Activated naive CD4-positive, alpha-beta T cell treated with anti-CD3 and anti-CD28 coated beads for 36 hours (primary cell): ENCODE measurements around the gene DCUN1D1. TPM values are rescaled to one million over a fixed set of nuclear protein-coding genes. Genes with fewer than 3 reads are reported as not detected.

Source experiments
- CTCF ChIA-PET: fragments of 350-600 bp; sonication (Branson Sonifier 250); formaldehyde crosslinking; loops from one replicate; lab custom pipeline; 2021; ENCODE audit warnings: antibody characterized with exemption; lab: Charles Lee
- DNase-seq: peaks from one replicate; pipeline ENCODE4 v3.0.0-alpha.2; 2020
- H3K27ac Mint-ChIP-seq: one replicate; pipeline ENCODE4 v1.8.0; 2021; ENCODE audit warnings: mild to moderate bottlenecking, mixed read lengths
- H3K27me3 Mint-ChIP-seq: one replicate; pipeline ENCODE4 v1.8.0; 2021; ENCODE audit warnings: low read depth, mixed read lengths
- H3K36me3 Mint-ChIP-seq: one replicate; pipeline ENCODE4 v1.8.0; 2021; ENCODE audit warnings: low read depth, mixed read lengths
- H3K4me1 Mint-ChIP-seq: one replicate; pipeline ENCODE4 v1.8.0; 2021; ENCODE audit warnings: low read depth, mixed read lengths
- H3K4me3 Mint-ChIP-seq: one replicate; pipeline ENCODE4 v1.8.0; 2021; ENCODE audit warnings: mild to moderate bottlenecking, moderate library complexity, mixed read lengths
- H3K9me3 Mint-ChIP-seq: one replicate; pipeline ENCODE4 v1.8.0; 2021; ENCODE audit warnings: mixed read lengths
- intact Hi-C: fragments of 100-400 bp; cut with micrococcal nuclease; formaldehyde crosslinking; loops from one replicate; pipeline ENCODE4 v1.15.1; 2023
- total RNA-seq, 2 experiments: library from RNA; stranded (reverse); gene quantifications; one replicate each; pipeline ENCODE4 v1.2.3, GENCODE V29; 2021

DCUN1D1 gene
- total RNA-seq, 2 experiments from 2014 or later: 38.4 to 40.5 TPM

GRCh38 chr3:182905623-182906022 is 74.7 kb downstream of the DCUN1D1 start:
- H3K27ac Mint-ChIP-seq: peak overlapping the region; percentile 3
- H3K36me3 Mint-ChIP-seq: peaks cover 3% of the 10 kb centered on the region
- no peak for DNase-seq
- H3K4me3 Mint-ChIP-seq: no peak overlapping the region
- H3K27me3 Mint-ChIP-seq: no peaks in the 10 kb centered on the region
- H3K9me3 Mint-ChIP-seq: no peaks in the 10 kb centered on the region
- peaks cover 13% of the 10 kb centered on the region for H3K4me1 Mint-ChIP-seq
- CTCF ChIA-PET: no interaction called here
- intact Hi-C loops: no loop called here

- no peaks in the 10 kb centered on the region for H3K27me3 Mint-ChIP-seq
- intact Hi-C loops: no loop called here
- H3K4me1 Mint-ChIP-seq: peaks cover 2% of the 10 kb centered on the region
- H3K27ac Mint-ChIP-seq: no peak overlapping the region
- CTCF ChIA-PET: interaction anchor here (0.6 to 0.7 kb wide), 2 partner anchors 101 to 1956 kb away, joined by 3 to 4 read pairs; no protein-coding TSS in a partner anchor
- H3K9me3 Mint-ChIP-seq: no peaks in the 10 kb centered on the region
- peaks cover 9% of the 10 kb centered on the region for H3K36me3 Mint-ChIP-seq
- no peak overlapping the region for H3K4me3 Mint-ChIP-seq
- no peak for DNase-seq
Measured at GRCh38 chr3:182904164-182904563, 76.2 kb downstream of the DCUN1D1 start.

- H3K27me3 Mint-ChIP-seq: no peaks in the 10 kb centered on the region
- no peak overlapping the region for H3K27ac Mint-ChIP-seq
- DNase-seq: no peak
- CTCF ChIA-PET: interaction anchor here (1.2 to 1.3 kb wide), 2 partner anchors 9 to 14 kb away, joined by 4 to 5 read pairs; no protein-coding TSS in a partner anchor
- H3K36me3 Mint-ChIP-seq: peaks cover 9% of the 10 kb centered on the region
- intact Hi-C loops: no loop called here
- no peaks in the 10 kb centered on the region for H3K9me3 Mint-ChIP-seq
- H3K4me3 Mint-ChIP-seq: no peak overlapping the region
- H3K4me1 Mint-ChIP-seq: no peaks in the 10 kb centered on the region
Measured at GRCh38 chr3:182902236-182902635, 78.1 kb downstream of the DCUN1D1 start.

DNA sequence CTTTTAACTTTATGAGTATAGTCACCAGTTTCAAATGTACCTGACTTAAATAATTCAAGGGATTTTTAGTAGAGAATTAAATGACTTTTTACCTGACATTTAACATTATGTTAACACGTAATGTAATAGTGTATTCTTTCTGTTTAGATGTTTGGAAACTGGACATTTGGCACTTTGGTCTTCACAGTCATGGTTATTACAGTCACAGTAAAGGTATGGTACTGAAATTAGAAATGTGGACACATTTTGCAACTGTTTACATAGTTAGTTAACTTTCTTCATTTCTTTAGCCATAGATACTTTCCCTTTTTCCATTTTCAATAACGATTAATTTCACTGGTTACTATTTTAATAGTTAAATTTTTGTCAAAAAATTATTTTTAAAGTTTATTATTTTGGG is 83.8 kb downstream of the DCUN1D1 start:
- H3K4me1 Mint-ChIP-seq: no peaks in the 10 kb centered on the region
- H3K27ac Mint-ChIP-seq: no peak overlapping the region
- intact Hi-C loops: no loop called here
- DNase-seq: no peak
- H3K9me3 Mint-ChIP-seq: no peaks in the 10 kb centered on the region
- H3K4me3 Mint-ChIP-seq: no peak overlapping the region
- CTCF ChIA-PET: no interaction called here
- no peaks in the 10 kb centered on the region for H3K27me3 Mint-ChIP-seq
- peaks cover 11% of the 10 kb centered on the region for H3K36me3 Mint-ChIP-seq

DNA sequence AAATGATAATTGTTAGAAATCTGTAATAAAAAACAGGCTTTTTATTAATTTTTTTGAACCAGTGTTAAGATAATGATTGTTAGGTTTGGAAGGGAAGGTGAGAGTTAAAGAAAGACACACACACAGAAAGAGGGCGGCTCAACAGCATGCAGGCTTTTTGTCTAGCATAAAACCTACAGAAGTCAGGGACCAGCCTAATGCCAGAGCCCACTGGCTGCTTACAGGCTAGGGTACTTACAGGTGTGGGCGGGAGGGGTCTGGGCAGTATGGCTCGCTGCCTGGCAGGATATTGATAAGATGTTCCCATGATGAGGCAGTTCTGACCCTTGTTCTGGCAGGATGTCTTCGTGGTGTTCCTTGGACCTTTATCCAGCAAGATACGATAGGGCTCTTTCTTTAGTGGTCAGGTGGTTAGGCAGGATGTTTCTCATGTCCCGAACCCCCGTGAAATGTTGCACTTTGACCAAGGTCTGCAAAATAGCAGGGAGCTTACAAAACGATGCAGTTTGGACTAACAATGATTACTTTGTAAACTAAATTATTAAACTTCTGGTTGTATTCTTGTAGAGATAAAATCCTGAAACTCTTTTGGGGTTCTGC is 84.7 kb downstream of the DCUN1D1 start:
- Mint-ChIP-seq H3K27ac (no peak overlapping the region), H3K36me3 (peaks cover 13% of the 10 kb centered on the region), H3K9me3 (no peaks in the 10 kb centered on the region), H3K4me1 (no peaks in the 10 kb centered on the region), H3K4me3 (no peak overlapping the region), H3K27me3 (no peaks in the 10 kb centered on the region)
- intact Hi-C loops: no loop called here
- CTCF ChIA-PET: no interaction called here
- DNase-seq: no peak

DNA sequence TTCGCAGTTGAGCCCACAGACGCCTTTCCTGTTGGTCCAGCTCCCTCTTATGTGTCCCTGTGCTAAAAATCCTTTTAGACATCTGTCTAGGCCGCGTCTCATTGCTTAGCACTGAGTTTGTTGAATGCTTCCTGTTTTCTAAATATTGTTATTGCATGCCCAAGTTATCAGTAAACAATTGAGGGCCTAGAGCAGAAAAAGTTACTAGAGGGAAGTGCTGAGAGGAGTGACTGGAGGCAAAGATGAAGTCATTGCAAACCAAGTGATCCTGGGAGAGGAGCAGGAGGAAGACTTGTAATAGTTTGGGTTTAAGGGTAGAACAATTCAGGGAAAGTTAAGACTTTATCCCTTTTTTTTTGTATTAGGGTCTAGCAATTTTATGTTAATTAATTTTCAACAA is 88.1 kb downstream of the DCUN1D1 start:
- peaks cover 17% of the 10 kb centered on the region for H3K36me3 Mint-ChIP-seq
- H3K4me3 Mint-ChIP-seq: no peak overlapping the region
- H3K27ac Mint-ChIP-seq: no peak overlapping the region
- no peaks in the 10 kb centered on the region for H3K9me3 Mint-ChIP-seq
- intact Hi-C loops: no loop called here
- DNase-seq: no peak
- CTCF ChIA-PET: no interaction called here
- no peaks in the 10 kb centered on the region for H3K4me1 Mint-ChIP-seq
- H3K27me3 Mint-ChIP-seq: no peaks in the 10 kb centered on the region

- Mint-ChIP-seq H3K27ac (no peak overlapping the region), H3K4me1 (no peaks in the 10 kb centered on the region), H3K27me3 (no peaks in the 10 kb centered on the region), H3K9me3 (no peaks in the 10 kb centered on the region), H3K4me3 (no peak overlapping the region), H3K36me3 (peaks cover 17% of the 10 kb centered on the region)
- CTCF ChIA-PET: no interaction called here
- DNase-seq: no peak
- intact Hi-C loops: no loop called here
Measured at GRCh38 chr3:182891364-182891763, 89.0 kb downstream of the DCUN1D1 start.

- intact Hi-C loops: no loop called here
- no peak overlapping the region for H3K27ac Mint-ChIP-seq
- H3K9me3 Mint-ChIP-seq: no peaks in the 10 kb centered on the region
- no peaks in the 10 kb centered on the region for H3K27me3 Mint-ChIP-seq
- no peak for DNase-seq
- CTCF ChIA-PET: interaction anchor here (0.5 kb wide), 1 partner anchor 175 kb away, joined by 5 read pairs; no protein-coding TSS in a partner anchor
- H3K36me3 Mint-ChIP-seq: peaks cover 18% of the 10 kb centered on the region
- H3K4me1 Mint-ChIP-seq: no peaks in the 10 kb centered on the region
- H3K4me3 Mint-ChIP-seq: no peak overlapping the region
Measured at GRCh38 chr3:182889948-182890629, 90.2 kb downstream of the DCUN1D1 start.

Other genes starting within 250 kb of the DCUN1D1 start
- 10 to 100 TPM; 86.6 to 92.3 TPM for gene ATP11B, start 187.0 kb downstream of the DCUN1D1 start, total RNA-seq
- 10 to 100 TPM; 21.0 to 24.9 TPM for gene MCCC1, start 119.0 kb upstream of the DCUN1D1 start, total RNA-seq
- 10 to 100 TPM; 20.2 to 23.8 TPM for gene LAMP3, start 182.2 kb upstream of the DCUN1D1 start, total RNA-seq